Mesendoderm (in vitro differentiated cells): ENCODE results near the gene ISOC2.

Experiments
- DNase-seq: peaks from one replicate; pipeline ENCODE4 v3.0.0; 2013
- H2AK5ac ChIP-seq: 2 replicates; pipeline ENCODE4 v1.6.1; 2013; ENCODE audit warnings: low read length, inconsistent platforms
- H2BK120ac ChIP-seq: 2 replicates; pipeline ENCODE4 v1.6.1; 2013; ENCODE audit warnings: low read depth, mild to moderate bottlenecking, low read length, moderate library complexity, mixed read lengths
- H2BK15ac ChIP-seq: replicated peaks from 2 replicates; pipeline ENCODE4 v1.6.1; 2013; ENCODE audit warnings: low read depth, mild to moderate bottlenecking, moderate library complexity
- H2BK5ac ChIP-seq: 2 replicates; pipeline ENCODE4 v1.6.1; 2013; ENCODE audit warnings: low read length, inconsistent platforms
- H3K18ac ChIP-seq: 2 replicates; pipeline ENCODE4 v1.6.1; 2013; ENCODE audit warnings: mild to moderate bottlenecking, low read length, mixed read lengths
- H3K23ac ChIP-seq: one replicate; pipeline ENCODE4 v1.6.1; 2013; ENCODE audit warnings: low read length
- H3K27ac ChIP-seq: 2 replicates; pipeline ENCODE4 v1.5.1; 2013; ENCODE audit warnings: low read depth, mild to moderate bottlenecking, inconsistent platforms, low read length, moderate library complexity
- H3K27me3 ChIP-seq: 2 replicates; pipeline ENCODE4 v1.6.1; 2013; ENCODE audit warnings: low read length, control low read depth, mild to moderate bottlenecking, inconsistent platforms; ENCODE audit not compliant: insufficient read depth, poor library complexity
- H3K36me3 ChIP-seq: 2 replicates; pipeline ENCODE4 v1.6.1; 2013; ENCODE audit warnings: low read length, inconsistent platforms; ENCODE audit not compliant: control insufficient read depth, insufficient read depth
- H3K4ac ChIP-seq: one replicate; pipeline ENCODE4 v1.6.1; 2013; ENCODE audit warnings: low read depth, mild to moderate bottlenecking, low read length, moderate library complexity
- H3K4me1 ChIP-seq: 2 replicates; pipeline ENCODE4 v1.6.1; 2013; ENCODE audit warnings: low read depth, low read length, inconsistent platforms; ENCODE audit not compliant: control insufficient read depth
- H3K4me2 ChIP-seq: 2 replicates; pipeline ENCODE4 v1.6.1; 2013; ENCODE audit warnings: low read length
- H3K4me3 ChIP-seq: 2 replicates; pipeline ENCODE4 v1.5.1; 2013; ENCODE audit warnings: mild to moderate bottlenecking, low read length
- H3K56ac ChIP-seq: one replicate; pipeline ENCODE4 v1.6.1; 2013; ENCODE audit warnings: low read length
- H3K79me1 ChIP-seq: 2 replicates; pipeline ENCODE4 v1.6.1; 2013; ENCODE audit warnings: low read length, inconsistent platforms
- H3K79me2 ChIP-seq: 2 replicates; pipeline ENCODE4 v1.6.1; 2013; ENCODE audit warnings: mild to moderate bottlenecking, low read length; ENCODE audit not compliant: control insufficient read depth, insufficient read depth
- H3K9ac ChIP-seq: 2 replicates; pipeline ENCODE4 v1.6.1; 2013; ENCODE audit warnings: low read length, inconsistent platforms
- H4K5ac ChIP-seq: one replicate; pipeline ENCODE4 v1.6.1; 2013; ENCODE audit warnings: low read length
- H4K8ac ChIP-seq: one replicate; pipeline ENCODE4 v1.6.1; 2013; ENCODE audit warnings: low read depth, mild to moderate bottlenecking, control low read depth, low read length, moderate library complexity
- WGBS: extraction: QIAGEN DNeasy Blood & Tissue Kit; methylation state at CpG from one replicate; pipeline ENCODE4 v1.1.7; 2013; ENCODE audit warnings: low lambda C conversion rate, missing lambda C conversion rate; ENCODE audit not compliant: insufficient coverage; ENCODE audit errors: extremely low coverage; 5-methylcytosine and 5-hydroxymethylcytosine counted together

ISOC2 gene

DNA sequence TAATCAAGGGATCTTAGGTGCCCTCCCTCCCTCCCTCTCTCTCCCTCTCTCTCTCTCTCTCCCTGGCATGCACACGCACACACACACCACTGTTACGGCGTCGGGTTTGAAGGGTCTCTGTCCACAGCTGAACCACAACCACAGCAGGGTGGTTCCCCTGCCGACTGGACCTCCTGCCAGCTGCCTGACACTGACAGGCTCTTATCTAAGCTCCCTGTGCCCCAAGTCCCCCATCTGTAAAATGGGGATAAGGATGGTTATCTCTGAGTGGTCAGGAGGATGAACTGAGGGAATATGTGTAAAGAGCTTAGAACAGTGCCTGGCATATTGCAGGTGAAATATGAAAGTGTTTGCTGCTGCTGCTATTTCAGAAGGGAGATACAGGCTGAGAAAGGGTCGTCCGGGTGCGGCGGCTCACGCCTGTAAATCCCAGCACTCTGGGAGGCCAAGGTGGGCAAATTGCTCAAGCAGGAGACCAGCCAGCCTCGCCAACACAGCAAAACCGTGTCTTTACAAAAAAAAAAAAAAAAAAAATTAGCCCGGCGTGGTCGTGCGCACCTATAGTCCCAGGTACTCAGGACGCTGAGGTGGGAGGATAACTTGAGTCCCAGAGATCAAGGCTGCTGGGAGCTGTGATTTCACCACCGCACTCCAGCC, 17.5 kb downstream of the ISOC2 start:
- H3K4me1 ChIP-seq: no peaks in the 10 kb centered on the region
- no peak overlapping the region for H3K4ac ChIP-seq
- H4K5ac ChIP-seq: no peak overlapping the region
- DNase-seq: no peak
- no peak overlapping the region for H3K56ac ChIP-seq
- H3K4me3 ChIP-seq: no peak overlapping the region
- no peak overlapping the region for H2BK120ac ChIP-seq
- H2AK5ac ChIP-seq: no peak overlapping the region
- no peak overlapping the region for H3K4me2 ChIP-seq
- WGBS: no CpG with 5 or more reads among the region's 18 CpGs
- H3K23ac ChIP-seq: no peak overlapping the region
- H3K27me3 ChIP-seq: peaks cover 43% of the 10 kb centered on the region
- H3K18ac ChIP-seq: no peak overlapping the region
- H3K9ac ChIP-seq: no peak overlapping the region
- H4K8ac ChIP-seq: no peak overlapping the region
- no peak overlapping the region for H2BK5ac ChIP-seq
- H2BK15ac ChIP-seq: no peak overlapping the region
- H3K79me1 ChIP-seq: no peaks in the 10 kb centered on the region
- no peaks in the 10 kb centered on the region for H3K36me3 ChIP-seq
- H3K79me2 ChIP-seq: no peaks in the 10 kb centered on the region
- H3K27ac ChIP-seq: no peak overlapping the region

DNA sequence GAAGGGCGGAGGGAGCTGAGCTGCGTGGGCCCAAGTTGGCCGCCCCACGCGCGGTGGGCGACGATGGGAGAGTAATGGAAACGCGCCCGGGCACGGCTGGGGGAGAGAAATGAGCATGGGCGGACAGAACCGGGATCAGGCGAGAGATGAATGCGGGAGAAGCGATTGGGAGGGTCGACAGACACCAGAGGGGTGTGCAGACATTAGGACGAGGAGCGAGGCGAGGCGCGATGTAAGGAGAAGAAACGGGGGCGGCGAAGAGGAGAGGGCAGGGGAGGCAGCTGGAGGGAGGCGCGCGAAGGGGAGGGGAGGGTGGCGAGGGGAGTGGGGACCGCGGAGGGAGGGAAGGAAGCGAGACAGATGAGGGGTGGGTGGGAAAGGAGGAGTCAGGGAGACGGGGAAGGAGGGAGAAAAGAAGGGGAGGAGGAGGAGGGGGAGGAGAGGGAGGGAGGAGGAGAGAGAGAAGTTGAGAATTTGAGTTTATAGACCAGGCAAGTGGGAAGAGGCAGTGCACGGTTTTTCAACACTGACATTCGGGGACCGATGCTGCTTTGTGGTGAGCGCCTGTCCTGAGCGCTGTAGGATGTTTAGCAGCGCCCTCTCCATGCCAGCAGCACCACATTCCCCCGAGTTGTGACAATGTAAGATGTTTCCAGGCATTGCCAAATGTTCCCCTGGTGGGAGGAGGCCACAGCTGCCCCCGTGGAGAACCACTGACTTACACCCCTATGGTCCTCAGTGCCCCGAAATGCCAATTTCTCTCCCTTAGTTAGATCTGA, 18.2 kb downstream of the ISOC2 start, which contains the start of gene SHISA7:
Gene SHISA7, minus strand, starts transcription at position 256 of the 779 bp plus-strand sequence. CDS start 437 bp downstream, outside the sequence.
- Histone ChIP-seq H3K4me2 (no peak within 1 kb of the TSS), H3K79me2 (no peaks in the 10 kb centered on the region), H3K18ac (no peak within 1 kb of the TSS), H3K79me1 (no peaks in the 10 kb centered on the region), H4K5ac (no peak within 1 kb of the TSS), H3K27ac (no peak within 1 kb of the TSS), H3K4ac (no peak within 1 kb of the TSS), H3K56ac (no peak within 1 kb of the TSS), H3K4me3 (no peak within 1 kb of the TSS), H3K27me3 (peaks cover 43% of the 10 kb centered on the region), H2BK15ac (no peak within 1 kb of the TSS), H3K9ac (no peak within 1 kb of the TSS), H3K36me3 (no peaks in the 10 kb centered on the region), H4K8ac (no peak within 1 kb of the TSS), H3K4me1 (no peaks in the 10 kb centered on the region), H2BK120ac (no peak within 1 kb of the TSS), H2BK5ac (no peak within 1 kb of the TSS), H2AK5ac (no peak within 1 kb of the TSS), H3K23ac (no peak within 1 kb of the TSS)
- DNase-seq: no peak
- WGBS: no CpG with 5 or more reads among the region's 43 CpGs

DNA sequence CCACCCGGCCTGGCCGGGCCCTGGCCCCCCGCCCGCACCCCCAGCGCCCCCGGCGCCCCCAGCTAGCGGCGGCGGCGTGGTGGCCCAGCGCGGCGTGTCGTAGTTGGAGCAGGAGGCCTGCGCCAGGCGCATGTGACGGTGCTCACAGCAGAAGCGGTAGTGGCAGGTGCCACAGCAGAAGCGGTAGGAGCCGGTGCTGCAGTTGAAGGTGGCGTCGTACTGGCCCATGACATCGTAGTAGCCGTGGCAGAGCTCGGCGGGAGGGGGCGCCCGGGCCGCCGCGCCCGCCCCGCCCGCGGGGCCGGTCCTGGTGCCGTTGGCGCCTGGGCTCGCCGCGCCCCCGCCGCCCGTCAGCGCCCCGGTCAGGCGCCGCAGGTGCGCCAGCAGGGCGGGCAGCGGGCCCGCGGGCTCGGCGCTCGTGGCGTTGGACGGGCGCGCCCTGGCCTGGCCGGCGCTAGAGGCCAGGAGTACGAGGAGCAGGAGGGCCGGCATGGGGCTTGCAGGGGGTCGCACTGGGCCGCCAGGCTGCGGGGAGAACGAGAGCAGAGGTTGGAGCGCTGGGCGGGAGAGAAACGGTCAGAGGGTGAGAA, 19.0 kb downstream of the ISOC2 start:
- no peak overlapping the region for H2BK15ac ChIP-seq
- H3K27me3 ChIP-seq: peaks cover 43% of the 10 kb centered on the region
- no peaks in the 10 kb centered on the region for H3K36me3 ChIP-seq
- no peak overlapping the region for H3K4me3 ChIP-seq
- H2BK5ac ChIP-seq: no peak overlapping the region
- H3K79me2 ChIP-seq: no peaks in the 10 kb centered on the region
- H3K4ac ChIP-seq: no peak overlapping the region
- no peak overlapping the region for H3K56ac ChIP-seq
- H3K4me2 ChIP-seq: no peak overlapping the region
- no peak overlapping the region for H3K18ac ChIP-seq
- no peak overlapping the region for H3K9ac ChIP-seq
- no peak overlapping the region for H3K23ac ChIP-seq
- H2AK5ac ChIP-seq: no peak overlapping the region
- DNase-seq: no peak
- H3K79me1 ChIP-seq: no peaks in the 10 kb centered on the region
- H3K4me1 ChIP-seq: no peaks in the 10 kb centered on the region
- no peak overlapping the region for H4K5ac ChIP-seq
- WGBS: no CpG with 5 or more reads among the region's 72 CpGs
- no peak overlapping the region for H4K8ac ChIP-seq
- no peak overlapping the region for H2BK120ac ChIP-seq
- no peak overlapping the region for H3K27ac ChIP-seq

DNA sequence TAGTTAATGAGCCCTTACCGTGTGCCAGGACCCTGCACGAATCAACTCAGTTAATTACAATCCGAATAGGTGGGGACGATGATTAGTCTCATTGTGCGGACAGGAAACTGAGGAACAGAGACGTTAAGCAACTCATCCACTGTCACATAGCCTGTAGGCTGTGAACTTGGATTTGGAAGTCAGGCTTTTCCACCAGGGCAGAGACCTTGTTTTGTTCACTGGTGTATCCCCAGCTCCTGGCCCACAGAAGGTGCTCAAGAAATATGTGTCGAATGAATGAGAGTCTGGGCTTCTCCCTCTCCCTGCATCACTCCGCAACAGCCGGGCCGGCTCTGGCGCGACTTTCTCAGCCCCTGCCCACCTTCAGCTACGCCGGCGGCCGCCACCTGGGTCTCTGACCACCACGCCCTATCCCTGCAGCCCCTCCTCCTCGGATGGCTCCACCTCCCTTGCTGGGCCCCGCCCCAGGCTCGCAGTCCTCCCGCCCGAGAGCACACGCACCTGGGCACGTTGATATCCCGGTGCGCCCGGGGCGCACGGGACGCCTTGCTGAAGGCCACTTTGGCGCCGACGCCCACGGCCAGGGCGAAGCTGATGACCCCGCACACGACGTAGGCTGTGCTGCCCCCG, 19.6 kb downstream of the ISOC2 start:
- Histone ChIP-seq H3K23ac (no peak overlapping the region), H3K4me2 (no peak overlapping the region), H3K4me3 (no peak overlapping the region), H3K27ac (no peak overlapping the region), H3K56ac (no peak overlapping the region), H2BK120ac (no peak overlapping the region), H2AK5ac (no peak overlapping the region), H4K5ac (no peak overlapping the region), H3K27me3 (peaks cover 43% of the 10 kb centered on the region), H2BK15ac (no peak overlapping the region), H3K4me1 (no peaks in the 10 kb centered on the region), H4K8ac (no peak overlapping the region), H3K9ac (no peak overlapping the region), H3K4ac (no peak overlapping the region), H3K18ac (no peak overlapping the region), H3K79me2 (no peaks in the 10 kb centered on the region), H3K36me3 (no peaks in the 10 kb centered on the region), H3K79me1 (no peaks in the 10 kb centered on the region), H2BK5ac (no peak overlapping the region)
- DNase-seq: peak; percentile 56
- no CpG with 5 or more reads among the region's 39 CpGs for WGBS

DNA sequence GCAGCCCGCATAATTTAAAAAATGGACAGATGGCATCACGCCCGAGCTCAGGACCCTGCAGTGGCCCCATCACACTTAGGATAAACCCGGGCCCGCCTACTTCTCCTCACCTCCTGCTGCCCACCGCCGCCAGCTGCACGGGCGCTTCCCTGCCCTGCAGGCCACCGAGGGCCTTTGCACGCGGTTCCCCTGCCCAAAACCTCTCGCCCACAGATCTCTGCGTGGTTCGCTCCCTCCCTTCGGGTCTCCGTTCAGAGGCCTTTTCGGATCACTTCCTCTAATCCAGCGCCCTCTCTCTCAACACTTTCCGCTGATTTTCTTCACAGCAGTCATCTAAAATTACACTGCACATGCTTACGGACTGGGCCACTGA, 20.1 kb downstream of the ISOC2 start:
- no peak overlapping the region for H2BK5ac ChIP-seq

More for the DNA sequence above, 20.1 kb downstream of the ISOC2 start:
- Histone ChIP-seq H3K4ac (no peak overlapping the region), H3K79me2 (no peaks in the 10 kb centered on the region), H3K9ac (no peak overlapping the region), H3K56ac (no peak overlapping the region), H4K5ac (no peak overlapping the region), H3K4me2 (no peak overlapping the region), H3K4me1 (no peaks in the 10 kb centered on the region), H3K18ac (no peak overlapping the region), H3K36me3 (no peaks in the 10 kb centered on the region), H3K27ac (no peak overlapping the region), H3K79me1 (no peaks in the 10 kb centered on the region), H3K27me3 (peaks cover 43% of the 10 kb centered on the region), H3K23ac (no peak overlapping the region), H4K8ac (no peak overlapping the region), H2BK15ac (no peak overlapping the region), H2BK120ac (no peak overlapping the region), H2AK5ac (no peak overlapping the region), H3K4me3 (no peak overlapping the region)
- no CpG with 5 or more reads among the region's 21 CpGs for WGBS
- no peak for DNase-seq
